ENCODE results near the gene FAM184B.

Gene FAM184B

GRCh38 chr4:17765514-17766286, 15.7 kb downstream of the FAM184B start:
- Histone ChIP-seq H3K4me1 (ENCODE audit: control insufficient read depth in 1 of 2, insufficient read depth in 1 of 2, low read depth in 1 of 2, low read length in 1 of 2) (no peaks in the 10 kb centered on the region), H3K27me3 (no peaks in the 10 kb centered on the region), H3K4me3 (ENCODE audit: low read depth in 1 of 2, low read length in 1 of 2) (no peak overlapping the region), H3K36me3 (no peaks in the 10 kb centered on the region), H3K9me3 (no peaks in the 10 kb centered on the region), H3K27ac (no peak overlapping the region)
- TF ChIP-seq, protein P1, sequence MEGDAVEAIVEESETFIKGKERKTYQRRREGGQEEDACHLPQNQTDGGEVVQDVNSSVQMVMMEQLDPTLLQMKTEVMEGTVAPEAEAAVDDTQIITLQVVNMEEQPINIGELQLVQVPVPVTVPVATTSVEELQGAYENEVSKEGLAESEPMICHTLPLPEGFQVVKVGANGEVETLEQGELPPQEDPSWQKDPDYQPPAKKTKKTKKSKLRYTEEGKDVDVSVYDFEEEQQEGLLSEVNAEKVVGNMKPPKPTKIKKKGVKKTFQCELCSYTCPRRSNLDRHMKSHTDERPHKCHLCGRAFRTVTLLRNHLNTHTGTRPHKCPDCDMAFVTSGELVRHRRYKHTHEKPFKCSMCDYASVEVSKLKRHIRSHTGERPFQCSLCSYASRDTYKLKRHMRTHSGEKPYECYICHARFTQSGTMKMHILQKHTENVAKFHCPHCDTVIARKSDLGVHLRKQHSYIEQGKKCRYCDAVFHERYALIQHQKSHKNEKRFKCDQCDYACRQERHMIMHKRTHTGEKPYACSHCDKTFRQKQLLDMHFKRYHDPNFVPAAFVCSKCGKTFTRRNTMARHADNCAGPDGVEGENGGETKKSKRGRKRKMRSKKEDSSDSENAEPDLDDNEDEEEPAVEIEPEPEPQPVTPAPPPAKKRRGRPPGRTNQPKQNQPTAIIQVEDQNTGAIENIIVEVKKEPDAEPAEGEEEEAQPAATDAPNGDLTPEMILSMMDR (IDR thresholded peaks at IDR 0.05), result no peak

DNA sequence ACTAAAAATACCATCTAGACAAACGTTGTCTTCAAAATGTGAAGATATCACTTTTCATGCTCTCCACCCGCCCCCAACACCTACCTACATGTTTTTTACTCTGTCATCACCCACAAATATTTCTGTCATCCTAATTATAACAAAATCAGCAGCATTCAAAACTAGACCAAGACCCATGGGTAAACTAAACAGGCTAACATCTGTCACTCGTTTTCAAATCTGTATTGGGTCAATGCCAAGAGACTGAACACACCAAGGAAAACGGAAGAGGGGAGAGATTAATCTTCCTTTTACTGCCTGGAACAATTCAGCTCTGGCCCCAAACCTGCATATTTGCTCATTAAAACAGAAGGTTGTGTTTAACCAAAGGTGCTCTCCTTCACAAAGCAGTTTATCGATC, 17.5 kb downstream of the FAM184B start:
- TF ChIP-seq, protein P1 (IDR thresholded peaks at IDR 0.05), result no peak
- no peaks in the 10 kb centered on the region for H3K36me3 ChIP-seq
- H3K4me1 ChIP-seq (ENCODE audit: control insufficient read depth in 1 of 2, insufficient read depth in 1 of 2, low read depth in 1 of 2, low read length in 1 of 2), result no peaks in the 10 kb centered on the region
- H3K27ac ChIP-seq, result no peak overlapping the region
- no peaks in the 10 kb centered on the region for H3K9me3 ChIP-seq
- H3K4me3 ChIP-seq (ENCODE audit: low read depth in 1 of 2, low read length in 1 of 2), result no peak overlapping the region
- no peaks in the 10 kb centered on the region for H3K27me3 ChIP-seq

DNA sequence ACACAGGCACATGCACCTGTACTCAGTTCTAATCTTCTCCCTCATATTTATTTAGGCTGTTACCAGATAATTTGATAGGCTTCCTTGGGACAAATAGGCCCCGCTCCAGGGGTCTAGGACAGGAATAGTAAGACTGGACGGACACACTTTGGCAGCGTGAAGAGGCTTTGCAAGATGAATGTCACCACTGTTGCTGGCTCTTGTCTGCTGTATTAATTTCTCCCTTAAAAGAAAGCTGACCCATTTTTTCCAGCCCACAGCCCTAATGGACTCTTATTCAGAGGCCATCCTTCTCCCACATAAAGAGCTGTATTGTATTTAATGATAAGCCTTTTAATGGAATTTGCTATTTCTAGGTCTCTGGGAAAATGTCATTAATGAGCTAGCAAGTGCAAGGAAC, 18.0 kb downstream of the FAM184B start:
- Histone ChIP-seq H3K27me3 (no peaks in the 10 kb centered on the region), H3K9me3 (no peaks in the 10 kb centered on the region), H3K4me3 (ENCODE audit: low read depth in 1 of 2, low read length in 1 of 2) (no peak overlapping the region), H3K36me3 (no peaks in the 10 kb centered on the region), H3K4me1 (ENCODE audit: control insufficient read depth in 1 of 2, insufficient read depth in 1 of 2, low read depth in 1 of 2, low read length in 1 of 2) (no peaks in the 10 kb centered on the region), H3K27ac (no peak overlapping the region)
- TF ChIP-seq, protein P1 (IDR thresholded peaks at IDR 0.05), result no peak

GRCh38 chr4:17762726-17763125, 18.7 kb downstream of the FAM184B start:
- Histone ChIP-seq H3K27ac (no peak overlapping the region), H3K4me1 (ENCODE audit: control insufficient read depth in 1 of 2, insufficient read depth in 1 of 2, low read depth in 1 of 2, low read length in 1 of 2) (no peaks in the 10 kb centered on the region), H3K27me3 (no peaks in the 10 kb centered on the region), H3K9me3 (no peaks in the 10 kb centered on the region), H3K36me3 (no peaks in the 10 kb centered on the region), H3K4me3 (ENCODE audit: low read depth in 1 of 2, low read length in 1 of 2) (no peak overlapping the region)
- TF ChIP-seq, protein P1 (IDR thresholded peaks at IDR 0.05), result no peak

DNA sequence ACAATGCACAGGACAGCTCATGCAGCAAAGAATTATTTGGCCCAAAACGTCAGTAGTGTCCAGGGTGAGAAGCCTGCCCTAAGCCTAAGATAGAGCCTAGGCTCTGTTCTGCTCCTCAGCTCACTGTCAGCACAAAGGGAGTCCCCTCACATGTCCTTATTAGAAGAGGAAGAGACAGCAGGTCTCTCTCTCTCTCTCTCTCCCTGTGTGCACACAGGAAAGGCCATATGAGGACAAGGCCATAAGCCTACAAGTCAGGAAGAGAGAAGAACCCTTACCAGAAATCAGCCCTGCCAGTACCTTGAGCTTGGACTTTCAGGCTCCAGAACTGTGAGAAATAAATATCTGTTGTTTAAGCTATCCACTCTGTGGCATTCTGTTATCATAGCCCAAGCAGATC, 20.4 kb downstream of the FAM184B start:
- no peaks in the 10 kb centered on the region for H3K36me3 ChIP-seq
- no peaks in the 10 kb centered on the region for H3K4me1 ChIP-seq (ENCODE audit: control insufficient read depth in 1 of 2, insufficient read depth in 1 of 2, low read depth in 1 of 2, low read length in 1 of 2)
- H3K9me3 ChIP-seq, result no peaks in the 10 kb centered on the region
- no peaks in the 10 kb centered on the region for H3K27me3 ChIP-seq
- TF ChIP-seq, protein P1 (IDR thresholded peaks at IDR 0.05), result no peak
- H3K27ac ChIP-seq, result no peak overlapping the region
- H3K4me3 ChIP-seq (ENCODE audit: low read depth in 1 of 2, low read length in 1 of 2), result no peak overlapping the region
